WTC11 (cell line): ENCODE data around the gene HNRNPH3.

ENCODE experiments used
- ATF3 ChIP-seq: sonication (generic); formaldehyde crosslinking; conservative IDR thresholded peaks from 2 replicates; pipeline ENCODE4 v1.8.1; 2022; ENCODE audit warnings: mild to moderate bottlenecking, missing genetic modification reagents
- CBFB ChIP-seq: sonication (generic); formaldehyde crosslinking; IDR thresholded peaks from 2 replicates; pipeline ENCODE4 v1.8.1; 2022; ENCODE audit warnings: mild to moderate bottlenecking, low read depth, missing genetic modification reagents
- ERG ChIP-seq: fragments of 250-450 bp; sonication (Bioruptor Pico); IDR thresholded peaks from 2 replicates; pipeline ENCODE4 v1.8.0; 2021; ENCODE audit warnings: mild to moderate bottlenecking
- FOXP1 ChIP-seq: sonication (generic); formaldehyde crosslinking; IDR thresholded peaks from 2 replicates; pipeline ENCODE4 v1.8.0; 2022; ENCODE audit warnings: missing genetic modification reagents, mild to moderate bottlenecking, moderate library complexity, borderline replicate concordance
- IRF2 ChIP-seq: sonication (generic); formaldehyde crosslinking; IDR thresholded peaks from 2 replicates; pipeline ENCODE4 v1.8.0; 2022; ENCODE audit warnings: low read depth, missing genetic modification reagents, borderline replicate concordance
- SMAD3 ChIP-seq: sonication (generic); formaldehyde crosslinking; IDR thresholded peaks from 2 replicates; pipeline ENCODE4 v1.8.0; 2022; ENCODE audit warnings: missing genetic modification reagents, mild to moderate bottlenecking, borderline replicate concordance
- SOX15 ChIP-seq: fragments of 250-450 bp; sonication (Bioruptor Pico); IDR thresholded peaks from 2 replicates; pipeline ENCODE4 v1.9.0; 2021; ENCODE audit warnings: mild to moderate bottlenecking
- TEAD4 ChIP-seq: sonication (generic); formaldehyde crosslinking; IDR thresholded peaks from 2 replicates; pipeline ENCODE4 v1.8.0; 2022; ENCODE audit warnings: mild to moderate bottlenecking, missing genetic modification reagents
- USF1 ChIP-seq: sonication (generic); formaldehyde crosslinking; IDR thresholded peaks from 2 replicates; pipeline ENCODE4 v1.8.0; 2022; ENCODE audit warnings: mild to moderate bottlenecking, missing genetic modification reagents
- ZBTB21 ChIP-seq: sonication (generic); formaldehyde crosslinking; IDR thresholded peaks from 2 replicates; pipeline ENCODE4 v1.8.1; 2023; ENCODE audit warnings: mild to moderate bottlenecking, missing genetic modification reagents, borderline replicate concordance
- ZNF396 ChIP-seq: fragments of 250-450 bp; sonication (Bioruptor Pico); IDR thresholded peaks from 2 replicates; pipeline ENCODE4 v1.8.0; 2021; ENCODE audit warnings: mild to moderate bottlenecking, moderate library complexity, borderline replicate concordance
- ZNF423 ChIP-seq: fragments of 250-450 bp; sonication (Bioruptor Pico); IDR thresholded peaks from 2 replicates; pipeline ENCODE4 v2.1.2; 2022; ENCODE audit warnings: mild to moderate bottlenecking, moderate library complexity
- TF ChIP-seq, protein P1 (sequence below): fragments of 200-600 bp; IDR thresholded peaks from 2 replicates; pipeline ENCODE4 v1.8.0; 2022; ENCODE audit warnings: antibody characterized with exemption
- TF ChIP-seq, protein P2 (sequence below): sonication (generic); formaldehyde crosslinking; IDR thresholded peaks from 2 replicates; pipeline ENCODE4 v1.8.0; 2022; ENCODE audit warnings: mild to moderate bottlenecking, missing genetic modification reagents

DNA sequence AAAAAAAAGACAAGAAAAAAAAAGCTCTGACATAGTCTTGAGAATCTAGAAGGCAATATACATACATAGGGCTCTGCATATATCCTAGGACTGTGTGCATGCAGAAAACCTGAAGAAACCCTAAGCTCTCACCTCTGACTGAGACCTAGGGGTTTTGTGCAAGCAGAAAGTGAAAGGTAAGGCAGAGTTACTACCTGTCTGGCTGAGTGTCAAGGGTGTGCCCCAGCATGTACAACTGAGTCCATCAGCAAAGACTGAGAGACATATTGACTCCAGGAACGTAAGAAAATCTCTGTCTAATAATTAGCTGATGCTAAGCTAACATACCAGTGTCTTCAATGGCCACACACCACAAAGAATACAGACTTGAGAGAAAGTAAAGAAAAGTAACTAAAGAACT is 16.3 kb upstream of the HNRNPH3 start:
- TF ChIP-seq, protein P1, sequence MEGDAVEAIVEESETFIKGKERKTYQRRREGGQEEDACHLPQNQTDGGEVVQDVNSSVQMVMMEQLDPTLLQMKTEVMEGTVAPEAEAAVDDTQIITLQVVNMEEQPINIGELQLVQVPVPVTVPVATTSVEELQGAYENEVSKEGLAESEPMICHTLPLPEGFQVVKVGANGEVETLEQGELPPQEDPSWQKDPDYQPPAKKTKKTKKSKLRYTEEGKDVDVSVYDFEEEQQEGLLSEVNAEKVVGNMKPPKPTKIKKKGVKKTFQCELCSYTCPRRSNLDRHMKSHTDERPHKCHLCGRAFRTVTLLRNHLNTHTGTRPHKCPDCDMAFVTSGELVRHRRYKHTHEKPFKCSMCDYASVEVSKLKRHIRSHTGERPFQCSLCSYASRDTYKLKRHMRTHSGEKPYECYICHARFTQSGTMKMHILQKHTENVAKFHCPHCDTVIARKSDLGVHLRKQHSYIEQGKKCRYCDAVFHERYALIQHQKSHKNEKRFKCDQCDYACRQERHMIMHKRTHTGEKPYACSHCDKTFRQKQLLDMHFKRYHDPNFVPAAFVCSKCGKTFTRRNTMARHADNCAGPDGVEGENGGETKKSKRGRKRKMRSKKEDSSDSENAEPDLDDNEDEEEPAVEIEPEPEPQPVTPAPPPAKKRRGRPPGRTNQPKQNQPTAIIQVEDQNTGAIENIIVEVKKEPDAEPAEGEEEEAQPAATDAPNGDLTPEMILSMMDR, result no peak
- TF ChIP-seq ATF3 (CRISPR knock-in tag) (no peak), SMAD3 (CRISPR knock-in tag) (no peak), IRF2 (CRISPR knock-in tag) (no peak), FOXP1 (CRISPR knock-in tag) (no peak), CBFB (CRISPR knock-in tag) (no peak), ZBTB21 (CRISPR knock-in tag) (no peak), SOX15 (CRISPR knock-in tag) (no peak), ERG (CRISPR knock-in tag) (no peak), TEAD4 (CRISPR knock-in tag) (no peak), ZNF423 (CRISPR knock-in tag) (no peak), ZNF396 (CRISPR knock-in tag) (no peak), USF1 (CRISPR knock-in tag) (no peak)
- TF ChIP-seq, protein P2, sequence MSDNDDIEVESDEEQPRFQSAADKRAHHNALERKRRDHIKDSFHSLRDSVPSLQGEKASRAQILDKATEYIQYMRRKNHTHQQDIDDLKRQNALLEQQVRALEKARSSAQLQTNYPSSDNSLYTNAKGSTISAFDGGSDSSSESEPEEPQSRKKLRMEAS (CRISPR knock-in tag), result no peak
